ENCODE data around the gene MRPL10. TPM values are rescaled to one million over a fixed set of nuclear protein-coding genes. Genes with fewer than 3 reads are reported as not detected.

The MRPL10 gene
- total RNA-seq, 1 experiment from 2014 or later = 95.6 TPM

- in situ Hi-C loops (cut with HindIII; ENCODE audit: low sequenced_read_pairs) = no loop called here
Measured at GRCh38 chr17:47841488-47842291, 10.3 kb upstream of the MRPL10 start.

GRCh38 chr17:47840742-47841487 lies 9.6 kb upstream of the MRPL10 start, which contains the start of gene SCRN2:
Gene SCRN2 (minus strand): TSS chr17:47841273. CDS start chr17:47840843, 430 bp downstream.
- DNase-seq (ENCODE audit: low spot score) = peak; percentile 90
- in situ Hi-C loops (cut with HindIII; ENCODE audit: low sequenced_read_pairs) = no loop called here

More at GRCh38 chr17:47841488-47842291, 10.3 kb upstream of the MRPL10 start:
- DNase-seq (ENCODE audit: low spot score) = no peak

- in situ Hi-C loops (cut with HindIII; ENCODE audit: low sequenced_read_pairs) = no loop called here
Measured at GRCh38 chr17:47840001-47840741, 8.8 kb upstream of the MRPL10 start.

GRCh38 chr17:47839071-47839470 lies 7.7 kb upstream of the MRPL10 start:
- in situ Hi-C loops (cut with HindIII; ENCODE audit: low sequenced_read_pairs) = no loop called here
- no peak for DNase-seq (ENCODE audit: low spot score)

More at GRCh38 chr17:47840001-47840741, 8.8 kb upstream of the MRPL10 start:
- DNase-seq (ENCODE audit: low spot score) = peak; percentile 52

GRCh38 chr17:47838636-47839035 lies 7.3 kb upstream of the MRPL10 start:
- in situ Hi-C loops (cut with HindIII; ENCODE audit: low sequenced_read_pairs) = no loop called here
- no peak for DNase-seq (ENCODE audit: low spot score)

GRCh38 chr17:47837401-47838039 lies 6.2 kb upstream of the MRPL10 start:
- DNase-seq (ENCODE audit: low spot score) = no peak
- in situ Hi-C loops (cut with HindIII; ENCODE audit: low sequenced_read_pairs) = no loop called here

- no peak for DNase-seq (ENCODE audit: low spot score)
- in situ Hi-C loops (cut with HindIII; ENCODE audit: low sequenced_read_pairs) = no loop called here
Measured at GRCh38 chr17:47836601-47837000, 5.3 kb upstream of the MRPL10 start.

- no peak for DNase-seq (ENCODE audit: low spot score)
- in situ Hi-C loops (cut with HindIII; ENCODE audit: low sequenced_read_pairs) = no loop called here
Measured at GRCh38 chr17:47834756-47835155, 3.4 kb upstream of the MRPL10 start.

GRCh38 chr17:47831934-47832327 lies 590 bp upstream of the MRPL10 start:
- no peak for DNase-seq (ENCODE audit: low spot score)
- in situ Hi-C loops (cut with HindIII; ENCODE audit: low sequenced_read_pairs) = no loop called here

- in situ Hi-C loops (cut with HindIII; ENCODE audit: low sequenced_read_pairs) = no loop called here
- DNase-seq (ENCODE audit: low spot score) = no peak
Measured at GRCh38 chr17:47830396-47831002, 842 bp downstream of the MRPL10 start.

- DNase-seq (ENCODE audit: low spot score) = no peak
- in situ Hi-C loops (cut with HindIII; ENCODE audit: low sequenced_read_pairs) = no loop called here
Measured at GRCh38 chr17:47829870-47830269, 1.5 kb downstream of the MRPL10 start.

- in situ Hi-C loops (cut with HindIII; ENCODE audit: low sequenced_read_pairs) = no loop called here
- DNase-seq (ENCODE audit: low spot score) = no peak
Measured at GRCh38 chr17:47823519-47823918, 7.8 kb downstream of the MRPL10 start.

- in situ Hi-C loops (cut with HindIII; ENCODE audit: low sequenced_read_pairs) = no loop called here
- DNase-seq (ENCODE audit: low spot score) = no peak
Measured at GRCh38 chr17:47822785-47823184, 8.6 kb downstream of the MRPL10 start.

GRCh38 chr17:47821424-47822391 lies 9.6 kb downstream of the MRPL10 start, which contains the start of gene OSBPL7:
Gene OSBPL7 (minus strand): TSS chr17:47821794. CDS start chr17:47820278, 1,516 bp downstream.
- DNase-seq (ENCODE audit: low spot score) = peak; percentile 79
- in situ Hi-C loops (cut with HindIII; ENCODE audit: low sequenced_read_pairs) = no loop called here

GRCh38 chr17:47821031-47821423 lies 10.3 kb downstream of the MRPL10 start:
- in situ Hi-C loops (cut with HindIII; ENCODE audit: low sequenced_read_pairs) = no loop called here
- no peak for DNase-seq (ENCODE audit: low spot score)

- no peak for DNase-seq (ENCODE audit: low spot score)
- in situ Hi-C loops (cut with HindIII; ENCODE audit: low sequenced_read_pairs) = no loop called here
Measured at GRCh38 chr17:47820033-47820789, 11.1 kb downstream of the MRPL10 start.

- in situ Hi-C loops (cut with HindIII; ENCODE audit: low sequenced_read_pairs) = no loop called here
- DNase-seq (ENCODE audit: low spot score) = no peak
Measured at GRCh38 chr17:47819475-47819874, 11.9 kb downstream of the MRPL10 start.
